Activated T-helper 1 cell treated with anti-CD3 and anti-CD28 coated beads, Interleukin-12 subunit alpha, Interleukin-12 subunit beta, Interleukin-2, Interleukin-4 antibody, amounts not matched to agents 30 ng/mL and 10 ng/mL and 1 ng/mL, durations not matched to agents 14 hours and 24 hours and 36 hours (primary cell): ENCODE data around the gene INO80D. TPM values are rescaled to one million over a fixed set of nuclear protein-coding genes. Genes with fewer than 3 reads are reported as not detected.
"Not testable (repeated sequence)": the region's sequence is repeated elsewhere in the genome, so short reads cannot be mapped to it uniquely, and the experiment has no call there.

ENCODE experiments used
- DNase-seq: peaks from one replicate; pipeline ENCODE4 v3.0.0; 2021; ENCODE audit warnings: low spot score
- H3K27ac Mint-ChIP-seq: one replicate; pipeline ENCODE4 v1.8.0; 2021; ENCODE audit warnings: mild to moderate bottlenecking, mixed read lengths
- H3K27me3 Mint-ChIP-seq: one replicate; pipeline ENCODE4 v1.8.0; 2022; ENCODE audit warnings: mild to moderate bottlenecking, moderate library complexity, mixed read lengths; ENCODE audit not compliant: insufficient read depth
- H3K36me3 Mint-ChIP-seq: one replicate; pipeline ENCODE4 v1.8.0; 2021; ENCODE audit warnings: low read depth, mixed read lengths
- H3K4me1 Mint-ChIP-seq: one replicate; pipeline ENCODE4 v1.8.0; 2021; ENCODE audit warnings: low read depth, mixed read lengths
- H3K4me3 Mint-ChIP-seq: one replicate; pipeline ENCODE4 v1.8.0; 2021; ENCODE audit warnings: mild to moderate bottlenecking, moderate library complexity, mixed read lengths
- H3K9me3 Mint-ChIP-seq: one replicate; pipeline ENCODE4 v1.8.0; 2021; ENCODE audit warnings: mixed read lengths
- intact Hi-C: fragments of 100-400 bp; cut with micrococcal nuclease; formaldehyde crosslinking; loops from one replicate; pipeline ENCODE4 v1.15.1; 2024
- total RNA-seq: library from RNA; stranded (reverse); gene quantifications from 2 replicates; pipeline ENCODE4 v1.2.3, GENCODE V29; 2022

The INO80D gene
- total RNA-seq, 1 donor from 2014 or later: 30.3 TPM

GRCh38 chr2:206079699-206080465 lies 6.1 kb downstream of the INO80D start:
- no peak overlapping the region for H3K4me3 Mint-ChIP-seq
- H3K9me3 Mint-ChIP-seq: no peaks in the 10 kb centered on the region
- intact Hi-C loops: loop anchor here (10.0 kb wide), 2 partner anchors 1065 to 1545 kb away; partner anchors contain the start of gene METTL21A
- H3K36me3 Mint-ChIP-seq: peaks cover 10% of the 10 kb centered on the region
- H3K4me1 Mint-ChIP-seq: peaks cover 35% of the 10 kb centered on the region
- H3K27me3 Mint-ChIP-seq: peaks cover 2% of the 10 kb centered on the region
- no peak overlapping the region for H3K27ac Mint-ChIP-seq
- DNase-seq: no peak

- H3K4me3 Mint-ChIP-seq, DNase-seq, H3K9me3 Mint-ChIP-seq, H3K27me3 Mint-ChIP-seq, H3K27ac Mint-ChIP-seq, intact Hi-C loops, H3K36me3 Mint-ChIP-seq: not testable (repeated sequence)
- peaks cover 23% of the 10 kb centered on the region for H3K4me1 Mint-ChIP-seq
Measured at GRCh38 chr2:206077879-206078278, 8.1 kb downstream of the INO80D start.

- H3K9me3 Mint-ChIP-seq: no peaks in the 10 kb centered on the region
- H3K4me3 Mint-ChIP-seq: no peak overlapping the region
- DNase-seq: no peak
- no peaks in the 10 kb centered on the region for H3K27me3 Mint-ChIP-seq
- peaks cover 22% of the 10 kb centered on the region for H3K4me1 Mint-ChIP-seq
- intact Hi-C loops: no loop called here
- H3K36me3 Mint-ChIP-seq: peaks cover 13% of the 10 kb centered on the region
- no peak overlapping the region for H3K27ac Mint-ChIP-seq
Measured at GRCh38 chr2:206075113-206075512, 10.9 kb downstream of the INO80D start.

GRCh38 chr2:206071807-206072206 lies 14.2 kb downstream of the INO80D start:
- intact Hi-C loops: no loop called here
- Mint-ChIP-seq H3K36me3 (peaks cover 12% of the 10 kb centered on the region), H3K27me3 (no peaks in the 10 kb centered on the region), H3K27ac (no peak overlapping the region), H3K4me3 (no peak overlapping the region), H3K4me1 (peaks cover 12% of the 10 kb centered on the region), H3K9me3 (no peaks in the 10 kb centered on the region)
- no peak for DNase-seq

- no peak for DNase-seq
- Mint-ChIP-seq H3K27ac (no peak overlapping the region), H3K4me3 (no peak overlapping the region), H3K27me3 (no peaks in the 10 kb centered on the region), H3K36me3 (peaks cover 9% of the 10 kb centered on the region), H3K9me3 (no peaks in the 10 kb centered on the region), H3K4me1 (peaks cover 13% of the 10 kb centered on the region)
- intact Hi-C loops: no loop called here
Measured at GRCh38 chr2:206069417-206069816, 16.6 kb downstream of the INO80D start.

GRCh38 chr2:206068207-206068606 lies 17.8 kb downstream of the INO80D start:
- no peak overlapping the region for H3K27ac Mint-ChIP-seq
- peaks cover 13% of the 10 kb centered on the region for H3K36me3 Mint-ChIP-seq
- peaks cover 19% of the 10 kb centered on the region for H3K4me1 Mint-ChIP-seq
- H3K9me3 Mint-ChIP-seq: no peaks in the 10 kb centered on the region
- no peaks in the 10 kb centered on the region for H3K27me3 Mint-ChIP-seq
- DNase-seq: no peak
- intact Hi-C loops: no loop called here
- no peak overlapping the region for H3K4me3 Mint-ChIP-seq

GRCh38 chr2:206064077-206064476 lies 21.9 kb downstream of the INO80D start:
- H3K9me3 Mint-ChIP-seq: no peaks in the 10 kb centered on the region
- intact Hi-C loops: no loop called here
- peaks cover 21% of the 10 kb centered on the region for H3K36me3 Mint-ChIP-seq
- no peak overlapping the region for H3K27ac Mint-ChIP-seq
- no peak overlapping the region for H3K4me3 Mint-ChIP-seq
- no peak for DNase-seq
- no peaks in the 10 kb centered on the region for H3K27me3 Mint-ChIP-seq
- H3K4me1 Mint-ChIP-seq: peaks cover 11% of the 10 kb centered on the region

GRCh38 chr2:206063635-206064034 lies 22.3 kb downstream of the INO80D start:
- H3K4me3 Mint-ChIP-seq: no peak overlapping the region
- no peak overlapping the region for H3K27ac Mint-ChIP-seq
- H3K4me1 Mint-ChIP-seq: peaks cover 11% of the 10 kb centered on the region

GRCh38 chr2:206062724-206063123 lies 23.2 kb downstream of the INO80D start:
- no peaks in the 10 kb centered on the region for H3K27me3 Mint-ChIP-seq
- peaks cover 21% of the 10 kb centered on the region for H3K36me3 Mint-ChIP-seq
- intact Hi-C loops: no loop called here
- no peak overlapping the region for H3K4me3 Mint-ChIP-seq
- no peak overlapping the region for H3K27ac Mint-ChIP-seq
- DNase-seq: no peak
- H3K4me1 Mint-ChIP-seq: peaks cover 11% of the 10 kb centered on the region
- H3K9me3 Mint-ChIP-seq: no peaks in the 10 kb centered on the region

More at GRCh38 chr2:206063635-206064034, 22.3 kb downstream of the INO80D start:
- Mint-ChIP-seq H3K9me3 (no peaks in the 10 kb centered on the region), H3K36me3 (peaks cover 21% of the 10 kb centered on the region), H3K27me3 (no peaks in the 10 kb centered on the region)
- DNase-seq: no peak
- intact Hi-C loops: no loop called here

GRCh38 chr2:206056286-206056685 lies 29.7 kb downstream of the INO80D start:
- H3K4me1 Mint-ChIP-seq: no peaks in the 10 kb centered on the region
- H3K4me3 Mint-ChIP-seq: no peak overlapping the region
- no peaks in the 10 kb centered on the region for H3K9me3 Mint-ChIP-seq
- no peak overlapping the region for H3K27ac Mint-ChIP-seq
- peaks cover 27% of the 10 kb centered on the region for H3K36me3 Mint-ChIP-seq
- H3K27me3 Mint-ChIP-seq: no peaks in the 10 kb centered on the region
- intact Hi-C loops: no loop called here
- DNase-seq: no peak

- Mint-ChIP-seq H3K9me3 (no peaks in the 10 kb centered on the region), H3K4me3 (no peak overlapping the region), H3K36me3 (peaks cover 29% of the 10 kb centered on the region), H3K27me3 (no peaks in the 10 kb centered on the region), H3K4me1 (no peaks in the 10 kb centered on the region), H3K27ac (no peak overlapping the region)
- intact Hi-C loops: no loop called here
- DNase-seq: no peak
Measured at GRCh38 chr2:206054952-206055351, 31.0 kb downstream of the INO80D start.

- no peaks in the 10 kb centered on the region for H3K27me3 Mint-ChIP-seq
- no peaks in the 10 kb centered on the region for H3K4me1 Mint-ChIP-seq
- H3K4me3 Mint-ChIP-seq: no peak overlapping the region
- H3K36me3 Mint-ChIP-seq: peaks cover 30% of the 10 kb centered on the region
- DNase-seq: no peak
- intact Hi-C loops: no loop called here
- no peaks in the 10 kb centered on the region for H3K9me3 Mint-ChIP-seq
- no peak overlapping the region for H3K27ac Mint-ChIP-seq
Measured at GRCh38 chr2:206051912-206052311, 34.1 kb downstream of the INO80D start.

- intact Hi-C loops: no loop called here
Measured at GRCh38 chr2:206049392-206049791, 36.6 kb downstream of the INO80D start.

More at GRCh38 chr2:206049392-206049791, 36.6 kb downstream of the INO80D start:
- no peaks in the 10 kb centered on the region for H3K4me1 Mint-ChIP-seq
- no peak overlapping the region for H3K27ac Mint-ChIP-seq
- H3K27me3 Mint-ChIP-seq: no peaks in the 10 kb centered on the region
- no peaks in the 10 kb centered on the region for H3K9me3 Mint-ChIP-seq
- DNase-seq: no peak
- peaks cover 29% of the 10 kb centered on the region for H3K36me3 Mint-ChIP-seq
- no peak overlapping the region for H3K4me3 Mint-ChIP-seq
